ENCODE measurements around the gene RGS17.
"Not testable (repeated sequence)": the region's sequence is repeated elsewhere in the genome, so short reads cannot be mapped to it uniquely, and the experiment has no call there.

Gene RGS17

DNA sequence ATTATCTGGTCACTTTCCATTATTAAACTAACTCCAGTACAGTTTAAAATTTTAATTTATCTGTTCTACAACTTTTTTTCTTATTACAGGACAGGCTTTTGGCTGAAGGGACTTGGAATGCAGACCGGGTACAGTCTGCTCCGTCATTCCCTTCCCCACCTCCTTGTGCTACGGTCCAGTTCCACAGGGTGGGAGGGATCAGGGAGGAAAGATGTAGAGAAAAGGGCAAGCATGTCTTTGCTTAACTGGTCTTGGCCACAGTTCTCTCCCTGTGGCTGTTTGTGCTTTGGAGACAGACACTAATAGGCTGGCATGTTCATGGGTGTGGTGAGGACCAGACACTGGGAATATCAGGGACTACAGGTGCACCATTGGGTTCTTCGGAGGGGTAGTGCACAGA lies 12.1 kb upstream of the RGS17 start:
- H3K9me3 Mint-ChIP-seq: no peaks in the 10 kb centered on the region
- H3K4me1 Mint-ChIP-seq (ENCODE audit: low read depth in 2 of 2): no peaks in the 10 kb centered on the region
- no peak overlapping the region for H3K27ac Mint-ChIP-seq
- no peak for DNase-seq
- H3K27me3 Mint-ChIP-seq: peaks cover 0 to 4% of the 10 kb centered on the region in 2 donors
- no peaks in the 10 kb centered on the region for H3K36me3 Mint-ChIP-seq (ENCODE audit: insufficient read depth)
- no peak for ATAC-seq (replicated peaks)
- no peak overlapping the region for H3K4me3 Mint-ChIP-seq

DNA sequence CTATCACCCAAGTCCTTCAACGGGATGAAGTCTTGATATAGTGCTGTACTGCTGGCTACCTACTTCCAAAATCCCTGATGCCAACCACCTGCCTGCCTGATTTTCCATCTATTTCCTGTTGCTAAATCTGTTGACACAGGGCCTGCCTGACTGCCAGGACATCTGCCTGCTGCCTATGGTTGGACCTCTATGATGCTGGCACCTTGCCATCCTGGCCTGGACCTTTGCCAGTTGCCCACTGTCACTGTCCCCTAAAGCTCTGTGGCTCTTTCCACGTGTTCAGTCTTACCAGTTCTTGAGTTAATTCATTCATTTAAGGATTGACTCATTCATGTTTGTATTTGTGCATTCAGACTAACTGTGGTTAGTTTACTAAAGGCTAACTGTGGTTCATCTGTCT lies 9.2 kb upstream of the RGS17 start:
- Mint-ChIP-seq H3K36me3 (ENCODE audit: insufficient read depth) (no peaks in the 10 kb centered on the region), H3K4me1 (ENCODE audit: low read depth in 2 of 2) (peaks cover 4 to 7% of the 10 kb centered on the region in 2 donors), H3K4me3 (no peak overlapping the region), H3K9me3 (no peaks in the 10 kb centered on the region), H3K27me3 (no peaks in the 10 kb centered on the region), H3K27ac (no peak overlapping the region)
- no peak for DNase-seq
- ATAC-seq (replicated peaks): no peak

DNA sequence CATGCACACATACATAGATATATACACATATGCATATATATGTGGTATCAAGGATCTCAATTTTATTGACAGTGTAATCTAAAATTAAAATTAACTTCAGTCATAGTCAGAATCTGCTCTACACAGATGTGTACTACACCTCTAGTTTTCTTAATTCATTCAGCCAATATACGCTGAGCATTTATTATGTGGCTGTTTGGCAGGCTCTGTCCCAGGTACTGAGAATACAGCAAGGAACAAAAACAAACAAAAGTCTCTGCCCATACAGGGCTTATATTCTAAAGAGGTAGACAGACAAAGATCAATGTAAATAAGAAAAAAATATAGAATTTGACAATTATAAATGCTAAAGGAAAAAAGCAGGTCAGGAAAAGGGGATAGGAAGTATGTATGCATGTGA lies 7.8 kb upstream of the RGS17 start:
- DNase-seq: no peak
- H3K27me3 Mint-ChIP-seq: no peaks in the 10 kb centered on the region
- H3K9me3 Mint-ChIP-seq: no peaks in the 10 kb centered on the region
- H3K36me3 Mint-ChIP-seq (ENCODE audit: insufficient read depth): no peaks in the 10 kb centered on the region
- H3K4me3 Mint-ChIP-seq: no peak overlapping the region
- H3K4me1 Mint-ChIP-seq (ENCODE audit: low read depth in 2 of 2): peaks cover 6 to 9% of the 10 kb centered on the region in 2 donors
- ATAC-seq (replicated peaks): no peak
- H3K27ac Mint-ChIP-seq: no peak overlapping the region

DNA sequence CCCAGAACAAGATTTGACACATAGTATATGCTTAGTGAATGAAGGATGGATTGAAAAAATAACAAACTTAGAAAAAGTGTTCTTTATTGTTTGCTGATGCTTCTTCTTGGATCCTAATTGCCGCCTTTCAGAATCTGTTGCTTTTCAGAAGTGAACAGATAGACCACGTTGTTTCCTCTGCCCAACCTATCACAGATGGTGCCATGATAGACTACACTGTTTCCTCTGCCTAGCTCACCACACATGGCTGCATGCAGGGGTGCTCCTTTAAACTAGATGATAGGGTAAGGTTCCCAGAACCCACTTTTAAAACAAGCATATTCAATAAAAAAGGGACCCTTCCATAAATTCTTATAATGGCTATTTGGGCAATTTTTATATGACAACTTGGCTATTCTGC lies 4.6 kb upstream of the RGS17 start:
- Mint-ChIP-seq H3K4me1 (ENCODE audit: low read depth in 2 of 2) (peaks cover 9 to 13% of the 10 kb centered on the region in 2 donors), H3K9me3 (no peaks in the 10 kb centered on the region), H3K27ac (no peak overlapping the region), H3K4me3 (peak overlapping the region; percentile 44 to 48), H3K36me3 (ENCODE audit: insufficient read depth) (no peaks in the 10 kb centered on the region), H3K27me3 (peaks cover 8 to 12% of the 10 kb centered on the region in 2 donors)
- DNase-seq (no peak), ATAC-seq (replicated peaks) (peak; percentile 83)

DNA sequence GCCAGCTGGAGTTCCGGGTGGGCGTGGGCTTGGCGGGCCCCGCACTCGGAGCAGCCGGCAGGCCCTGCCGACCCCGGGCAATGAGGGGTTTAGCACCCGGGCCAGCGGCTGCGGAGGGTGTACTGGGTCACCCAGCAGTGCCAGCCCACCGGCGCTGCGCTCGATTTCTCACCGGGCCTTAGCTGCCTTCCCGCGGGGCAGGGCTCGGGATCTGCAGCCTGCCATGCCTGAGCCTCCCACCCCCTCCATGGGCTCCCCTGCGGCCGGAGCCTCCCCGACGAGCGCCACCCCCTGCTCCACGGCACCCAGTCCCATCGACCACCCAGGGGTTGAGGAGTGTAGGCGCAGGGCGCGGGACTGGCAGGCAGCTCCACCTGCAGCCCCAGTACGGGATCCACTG lies 2.6 kb upstream of the RGS17 start:
- H3K4me3 Mint-ChIP-seq; H3K9me3 Mint-ChIP-seq; H3K36me3 Mint-ChIP-seq (ENCODE audit: insufficient read depth); DNase-seq; H3K27ac Mint-ChIP-seq; ATAC-seq (replicated peaks): not testable (repeated sequence)
- H3K27me3 Mint-ChIP-seq: peaks cover 20 to 31% of the 10 kb centered on the region in 2 donors
- H3K4me1 Mint-ChIP-seq (ENCODE audit: low read depth in 2 of 2): peaks cover 20 to 21% of the 10 kb centered on the region in 2 donors

DNA sequence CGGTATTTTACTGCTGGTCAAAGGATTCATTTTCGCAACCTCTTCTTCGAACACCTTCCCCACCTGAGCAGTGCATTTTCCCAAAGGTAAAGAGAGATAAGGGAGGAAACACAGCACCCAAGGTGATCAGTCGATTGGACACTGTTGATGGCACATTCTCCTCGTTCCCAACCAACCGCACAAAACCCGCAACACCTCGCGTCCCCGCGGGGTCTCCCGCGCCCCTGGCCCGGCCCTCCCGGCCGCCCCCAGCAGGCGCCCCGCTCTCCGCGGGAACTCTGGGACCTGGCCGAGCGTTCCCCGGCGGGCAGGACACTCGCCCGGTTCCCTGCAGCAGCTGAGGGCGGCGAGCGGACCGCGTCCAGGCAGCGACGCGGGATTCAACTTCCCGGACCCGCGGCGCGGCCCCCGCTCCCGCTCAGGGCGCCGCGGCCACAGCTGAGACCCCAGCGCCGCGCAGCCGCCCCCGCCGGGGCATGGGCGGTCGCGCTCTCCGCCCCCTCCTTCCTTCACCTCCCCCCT lies 506 bp downstream of the RGS17 start:
- no peaks in the 10 kb centered on the region for H3K9me3 Mint-ChIP-seq
- ATAC-seq (replicated peaks): no peak
- H3K4me3 Mint-ChIP-seq: peak overlapping the region; percentile 67 to 86
- peaks cover 29 to 38% of the 10 kb centered on the region in 2 donors for H3K27me3 Mint-ChIP-seq
- H3K27ac Mint-ChIP-seq: no peak overlapping the region
- DNase-seq: no peak
- peaks cover 16 to 20% of the 10 kb centered on the region in 2 donors for H3K4me1 Mint-ChIP-seq (ENCODE audit: low read depth in 2 of 2)
- no peaks in the 10 kb centered on the region for H3K36me3 Mint-ChIP-seq (ENCODE audit: insufficient read depth)

DNA sequence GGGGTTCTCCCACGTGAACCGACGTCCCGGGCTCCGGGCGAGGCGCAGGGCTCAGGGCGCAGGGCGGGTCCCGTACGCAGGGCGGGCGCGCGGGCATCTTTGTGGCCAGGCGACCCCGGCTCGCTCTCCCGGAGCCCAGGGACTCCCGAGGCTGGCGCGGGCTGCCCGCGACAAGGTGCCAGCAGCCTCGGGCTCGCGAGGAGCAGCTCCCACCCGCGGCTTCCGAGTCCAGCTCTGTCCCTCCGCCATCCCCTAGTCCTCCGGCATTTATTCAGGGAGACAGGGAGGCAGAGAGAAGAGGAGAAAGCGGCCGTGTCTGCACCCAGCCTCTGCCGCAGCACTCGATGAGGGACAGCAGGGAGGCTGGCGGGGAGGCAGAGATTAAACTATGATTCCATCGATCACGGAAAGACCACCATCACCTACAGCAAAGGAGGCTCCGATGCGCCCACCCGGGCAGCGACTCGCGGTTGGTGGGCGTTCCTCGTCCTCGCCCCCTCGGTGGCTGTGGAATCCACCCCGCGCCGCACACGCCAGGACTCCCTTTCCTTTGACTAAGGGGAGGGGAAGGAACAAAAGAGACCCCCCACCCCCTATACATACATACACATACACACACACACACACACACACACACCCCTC lies 1.1 kb downstream of the RGS17 start:
- Mint-ChIP-seq H3K4me1 (ENCODE audit: low read depth in 2 of 2) (peaks cover 12 to 15% of the 10 kb centered on the region in 2 donors), H3K36me3 (ENCODE audit: insufficient read depth) (no peaks in the 10 kb centered on the region), H3K4me3 (peak overlapping the region; percentile 67 to 86), H3K27ac (no peak overlapping the region), H3K27me3 (peaks cover 29 to 38% of the 10 kb centered on the region in 2 donors), H3K9me3 (no peaks in the 10 kb centered on the region)
- ATAC-seq (replicated peaks) (peak; percentile 28), DNase-seq (no peak)

DNA sequence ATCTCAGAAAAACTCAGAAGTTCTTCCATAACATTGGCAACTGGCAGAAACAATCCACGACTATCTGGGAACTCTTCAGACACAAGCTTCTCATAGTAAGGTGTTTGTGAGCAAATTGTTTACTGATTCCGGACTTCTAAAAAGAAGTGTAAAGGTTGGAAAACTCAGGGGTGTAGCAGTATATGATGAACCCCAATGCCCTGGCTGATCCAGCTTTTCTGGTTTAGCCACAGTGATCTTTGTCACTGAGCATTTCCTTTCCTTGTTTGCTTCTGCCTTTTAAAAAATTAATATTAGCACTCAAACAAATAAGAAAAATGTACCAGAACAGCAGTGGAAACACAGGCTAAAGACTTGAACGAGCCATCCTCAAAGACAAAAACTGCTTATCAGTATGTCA lies 4.9 kb downstream of the RGS17 start:
- no peaks in the 10 kb centered on the region for H3K36me3 Mint-ChIP-seq (ENCODE audit: insufficient read depth)
- no peak overlapping the region for H3K27ac Mint-ChIP-seq
- ATAC-seq (replicated peaks) (no peak), DNase-seq (no peak)
- H3K4me3 Mint-ChIP-seq: no peak overlapping the region
- H3K9me3 Mint-ChIP-seq: no peaks in the 10 kb centered on the region
- H3K27me3 Mint-ChIP-seq: peaks cover 20 to 35% of the 10 kb centered on the region in 2 donors
- peaks cover 12 to 13% of the 10 kb centered on the region in 2 donors for H3K4me1 Mint-ChIP-seq (ENCODE audit: low read depth in 2 of 2)

DNA sequence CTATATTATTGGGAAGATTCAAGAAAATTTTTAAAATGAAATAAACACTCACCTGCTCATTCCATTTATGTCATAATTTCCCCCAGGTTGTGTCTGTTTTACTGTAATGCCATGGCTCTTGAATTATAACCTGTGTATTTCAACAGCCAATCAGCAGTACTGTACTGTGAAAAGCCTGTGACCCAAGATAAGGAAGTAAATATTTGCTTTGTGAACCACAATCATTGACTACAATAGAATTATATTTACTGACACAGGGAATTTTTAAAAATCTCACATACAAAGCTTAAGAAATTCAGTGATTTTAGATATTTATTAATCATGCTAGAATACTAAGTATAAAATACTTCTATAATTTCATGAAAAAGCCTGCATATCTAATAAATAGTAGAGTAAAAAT lies 6.0 kb downstream of the RGS17 start:
- Mint-ChIP-seq H3K9me3 (no peaks in the 10 kb centered on the region), H3K27ac (no peak overlapping the region), H3K4me1 (ENCODE audit: low read depth in 2 of 2) (peaks cover 7 to 10% of the 10 kb centered on the region in 2 donors), H3K27me3 (peaks cover 19 to 35% of the 10 kb centered on the region in 2 donors), H3K36me3 (ENCODE audit: insufficient read depth) (no peaks in the 10 kb centered on the region), H3K4me3 (no peak overlapping the region)
- ATAC-seq (replicated peaks) (no peak), DNase-seq (no peak)

DNA sequence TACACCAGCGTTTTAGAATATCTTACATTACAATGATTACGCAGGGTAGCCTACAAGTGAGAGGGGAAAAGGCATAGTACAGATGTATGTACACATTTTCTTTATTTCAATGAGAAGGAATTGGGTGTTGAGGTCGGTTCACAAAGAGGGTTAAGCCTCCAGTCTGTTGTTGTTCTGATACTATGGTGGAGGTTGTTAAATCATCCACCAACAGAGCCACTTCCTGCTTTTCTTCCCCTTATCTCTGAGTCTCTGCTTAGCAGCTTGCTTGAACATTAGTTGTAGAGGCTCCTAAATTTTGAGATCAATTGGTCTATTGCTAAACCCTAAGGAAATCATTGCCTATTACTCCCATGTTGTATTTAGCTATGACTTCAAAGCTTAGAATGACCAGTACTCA lies 7.3 kb downstream of the RGS17 start:
- Mint-ChIP-seq H3K4me3 (no peak overlapping the region), H3K4me1 (ENCODE audit: low read depth in 2 of 2) (peaks cover 0 to 4% of the 10 kb centered on the region in 2 donors)
- no peak for ATAC-seq (replicated peaks)

DNA sequence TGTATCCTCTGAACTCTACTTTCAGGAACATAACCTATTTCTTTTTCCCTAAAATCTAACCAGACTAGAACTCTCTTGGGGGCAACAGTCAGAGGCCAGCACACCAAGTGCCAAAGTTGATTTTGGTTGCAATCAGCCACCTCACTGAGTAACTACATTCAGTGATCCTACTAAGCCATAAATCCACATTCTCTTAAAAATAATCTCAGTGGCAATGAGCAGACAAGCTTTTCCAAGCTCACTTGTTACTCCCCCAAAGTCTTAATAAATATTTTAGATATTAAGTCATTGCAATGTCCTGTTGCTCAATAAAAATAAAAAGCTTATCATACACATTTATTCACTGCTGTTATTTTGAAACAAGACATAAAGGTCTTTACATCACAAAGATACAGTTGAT lies 9.8 kb downstream of the RGS17 start:
- DNase-seq: no peak
- no peaks in the 10 kb centered on the region for H3K36me3 Mint-ChIP-seq (ENCODE audit: insufficient read depth)
- no peak overlapping the region for H3K27ac Mint-ChIP-seq
- peaks cover 0 to 21% of the 10 kb centered on the region in 2 donors for H3K27me3 Mint-ChIP-seq
- ATAC-seq (replicated peaks): no peak
- no peak overlapping the region for H3K4me3 Mint-ChIP-seq
- peaks cover 0 to 4% of the 10 kb centered on the region in 2 donors for H3K4me1 Mint-ChIP-seq (ENCODE audit: low read depth in 2 of 2)
- H3K9me3 Mint-ChIP-seq: no peaks in the 10 kb centered on the region

More for the DNA sequence above, 7.3 kb downstream of the RGS17 start:
- DNase-seq: no peak
- Mint-ChIP-seq H3K27ac (no peak overlapping the region), H3K27me3 (peaks cover 8 to 24% of the 10 kb centered on the region in 2 donors), H3K36me3 (ENCODE audit: insufficient read depth) (no peaks in the 10 kb centered on the region), H3K9me3 (no peaks in the 10 kb centered on the region)

DNA sequence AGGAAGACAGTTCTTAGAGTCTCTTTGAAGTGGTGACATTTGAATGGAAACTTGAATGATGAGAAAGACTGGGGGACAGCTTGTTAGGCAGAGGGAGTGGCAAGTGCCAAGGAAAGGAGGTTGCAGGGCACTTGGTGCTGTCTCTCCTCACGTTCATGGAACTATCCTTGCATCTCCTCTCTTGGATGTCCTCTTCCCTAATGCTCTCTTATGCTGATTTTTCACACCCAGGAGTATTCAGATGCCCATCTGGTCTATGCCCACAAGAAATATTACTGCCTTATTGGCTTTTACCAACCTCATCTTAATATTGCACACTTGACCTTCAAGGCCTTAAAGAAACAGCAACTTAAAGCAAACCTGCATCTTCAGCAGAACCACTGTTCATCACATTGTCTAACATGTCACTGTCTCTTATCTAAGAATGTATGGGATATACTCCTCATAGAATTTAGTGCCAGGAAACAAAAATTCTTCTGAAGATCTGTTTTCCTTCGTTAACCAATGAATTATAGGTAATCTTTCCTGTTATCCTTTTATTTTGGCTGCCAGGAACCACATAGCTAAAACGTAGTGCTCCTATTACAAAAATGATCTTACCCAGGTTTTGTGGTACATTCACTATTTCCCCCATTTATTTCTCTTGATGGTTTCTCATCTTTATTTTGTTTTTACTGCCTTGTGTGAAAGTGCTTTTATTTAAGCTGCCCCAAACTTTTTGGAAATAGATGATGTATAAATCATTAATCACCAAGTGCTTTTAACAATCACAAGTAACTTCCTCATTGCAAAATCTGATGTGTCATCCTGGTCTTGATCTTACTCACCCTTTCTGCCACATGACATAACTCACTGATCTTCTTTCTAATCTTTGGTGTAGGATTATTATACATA lies 12.8 kb downstream of the RGS17 start:
- no peaks in the 10 kb centered on the region for H3K4me1 Mint-ChIP-seq (ENCODE audit: low read depth in 2 of 2)
- peaks cover 0 to 7% of the 10 kb centered on the region in 2 donors for H3K27me3 Mint-ChIP-seq
- no peak overlapping the region for H3K4me3 Mint-ChIP-seq

DNA sequence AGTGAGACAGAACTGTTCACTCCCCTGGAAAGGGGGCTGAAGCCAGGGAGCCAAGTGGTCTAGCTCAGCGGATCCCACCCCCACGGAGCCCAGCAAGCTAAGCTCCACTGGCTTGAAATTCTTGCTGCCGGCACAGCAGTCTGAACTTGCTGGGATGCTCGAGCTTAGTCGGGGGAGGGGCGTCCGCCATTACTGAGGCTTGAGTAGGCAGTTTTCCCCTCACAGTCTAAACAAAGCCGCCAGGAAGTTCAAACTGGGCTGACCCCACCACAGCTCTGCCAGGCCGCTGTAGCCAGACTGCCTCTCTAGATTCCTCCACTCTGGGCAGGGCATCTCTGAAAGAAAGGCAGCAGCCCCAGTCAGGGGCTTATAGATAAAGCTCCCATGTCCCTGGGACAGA lies 20.0 kb downstream of the RGS17 start:
- DNase-seq; H3K36me3 Mint-ChIP-seq (ENCODE audit: insufficient read depth); H3K4me1 Mint-ChIP-seq (ENCODE audit: low read depth in 2 of 2); H3K27ac Mint-ChIP-seq; H3K4me3 Mint-ChIP-seq; ATAC-seq (replicated peaks): not testable (repeated sequence)
- H3K27me3 Mint-ChIP-seq: peaks cover 9 to 32% of the 10 kb centered on the region in 2 donors
- peaks cover 1 to 17% of the 10 kb centered on the region in 2 donors for H3K9me3 Mint-ChIP-seq

More for the DNA sequence above, 12.8 kb downstream of the RGS17 start:
- Mint-ChIP-seq H3K36me3 (ENCODE audit: insufficient read depth) (no peaks in the 10 kb centered on the region), H3K9me3 (peaks cover 0 to 8% of the 10 kb centered on the region in 2 donors), H3K27ac (no peak overlapping the region)
- ATAC-seq (replicated peaks): no peak
- DNase-seq: no peak
